B cell (primary cell): ENCODE data around the gene NTPCR.

Experiments used
- CTCF ChIP-seq: fragments of 200-600 bp; IDR thresholded peaks from one replicate; pipeline ENCODE4 v1.8.0; 2022; ENCODE audit warnings: antibody characterized with exemption, mild to moderate bottlenecking
- EZH2 ChIP-seq: IDR thresholded peaks from 2 replicates; pipeline ENCODE4 v1.6.1; 2012; ENCODE audit warnings: borderline replicate concordance, low read depth, mild to moderate bottlenecking, moderate library complexity, low read length; ENCODE audit not compliant: insufficient read depth, poor library complexity, severe bottlenecking

- TF ChIP-seq CTCF (no peak), EZH2 (no peak)
These were observed 10.1 kb upstream of the NTPCR start for GRCh38 chr1:232940262-232940661.
